Midbrain (tissue), 1 donor: Measurements from ENCODE around the gene SPHK2.
"Not testable (repeated sequence)": the region's sequence is repeated elsewhere in the genome, so short reads cannot be mapped to it uniquely, and the experiment has no call there.

ENCODE experiments used
- DNase-seq: peaks from one replicate; lab custom pipeline; 2025; lab: John Stamatoyannopoulos, UW

The SPHK2 gene

DNA sequence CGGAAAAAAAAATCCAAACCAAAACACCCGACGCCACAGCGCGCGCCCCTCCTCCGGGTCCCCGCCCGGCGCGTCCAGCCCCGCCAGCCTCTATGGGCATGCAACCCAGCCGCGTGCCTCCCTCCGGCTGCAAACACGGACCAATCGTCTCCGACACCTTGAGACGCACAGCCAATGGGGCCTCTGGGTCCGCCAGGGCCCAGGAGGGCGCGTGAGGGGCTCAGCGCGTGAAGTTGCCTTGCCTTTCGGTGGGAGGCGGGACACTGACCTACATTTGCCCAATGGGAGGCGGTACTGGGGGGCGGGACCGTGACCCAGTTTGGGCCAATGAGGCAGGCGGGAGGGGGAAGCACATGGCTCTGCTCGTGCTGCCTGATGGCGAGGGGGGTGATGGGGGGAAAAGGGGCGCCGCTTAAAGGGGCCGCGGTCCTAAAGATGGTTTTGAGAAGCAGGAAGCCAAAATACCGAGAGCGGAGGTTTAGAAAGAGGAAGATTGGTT, 18.2 kb downstream of the SPHK2 start:
- DNase-seq, result peak; percentile 99

DNA sequence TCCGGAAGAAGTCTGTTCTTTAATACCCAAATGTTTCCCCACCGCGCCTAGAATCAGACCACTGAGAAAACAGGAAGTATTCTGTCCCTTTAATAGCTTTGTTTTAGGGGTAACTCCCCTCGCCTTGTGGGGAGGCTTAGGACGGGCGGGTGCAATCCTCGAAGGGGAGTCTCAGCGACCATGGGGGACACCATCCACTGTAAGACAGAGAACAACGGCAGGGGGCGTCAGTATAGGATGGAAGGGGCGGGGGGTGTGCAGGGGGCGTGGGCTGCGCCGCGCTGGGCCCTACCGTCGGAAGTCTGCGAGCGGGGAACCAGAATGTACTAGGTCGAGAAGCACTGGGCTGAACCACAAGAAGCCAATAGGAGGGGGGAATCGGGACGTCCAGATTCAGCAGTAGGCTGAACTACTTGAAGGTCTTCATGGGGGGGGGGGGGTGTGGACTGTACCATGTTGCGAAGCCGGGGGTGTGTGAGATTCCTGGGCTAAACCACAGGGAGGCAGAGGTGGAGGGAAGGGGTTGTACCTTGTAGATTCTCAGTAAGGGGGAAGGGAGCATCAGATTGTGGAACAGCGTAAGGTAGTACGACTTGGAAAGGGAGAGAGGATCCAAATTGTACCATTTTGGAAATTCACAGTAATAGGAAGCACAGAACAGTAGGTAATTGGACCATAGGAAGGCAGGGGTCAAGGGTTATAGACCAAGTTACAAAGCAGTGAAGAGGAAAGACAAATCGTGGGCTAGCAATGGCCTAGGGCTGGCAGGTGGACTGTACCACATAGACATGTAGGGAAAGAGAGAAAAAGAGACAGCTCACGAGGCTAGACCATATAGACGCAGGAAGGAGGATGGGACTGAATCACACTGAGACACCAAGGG, 18.9 kb downstream of the SPHK2 start:
- peak; percentile 90 for DNase-seq

DNA sequence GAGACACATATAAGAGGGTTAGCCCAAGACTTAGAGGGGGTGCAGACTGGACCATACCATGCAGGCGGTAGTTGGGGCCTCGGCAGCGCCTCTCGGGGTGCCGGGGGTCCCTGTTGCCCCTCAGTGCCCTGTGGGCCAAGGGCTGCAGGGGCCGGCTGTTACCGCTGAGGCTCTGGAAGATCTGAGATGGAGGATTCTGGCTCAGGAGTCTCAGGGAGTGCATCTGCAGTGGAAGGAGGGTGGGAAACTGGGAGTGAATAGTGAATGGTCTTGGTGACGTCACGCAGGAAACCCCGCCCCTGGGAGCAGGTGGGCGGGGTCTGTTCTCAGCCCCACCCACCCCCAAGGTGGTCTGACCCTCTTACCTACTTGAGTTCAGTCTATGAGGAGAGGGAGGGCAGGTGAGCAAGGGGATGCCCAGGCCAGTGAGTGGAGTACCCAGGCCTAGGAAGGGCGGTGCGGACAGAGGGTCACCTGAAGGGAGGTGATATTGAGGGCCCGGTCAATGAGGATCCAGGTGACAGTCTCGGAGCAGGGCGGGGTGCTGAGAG, 19.6 kb downstream of the SPHK2 start:
- DNase-seq, result no peak

DNA sequence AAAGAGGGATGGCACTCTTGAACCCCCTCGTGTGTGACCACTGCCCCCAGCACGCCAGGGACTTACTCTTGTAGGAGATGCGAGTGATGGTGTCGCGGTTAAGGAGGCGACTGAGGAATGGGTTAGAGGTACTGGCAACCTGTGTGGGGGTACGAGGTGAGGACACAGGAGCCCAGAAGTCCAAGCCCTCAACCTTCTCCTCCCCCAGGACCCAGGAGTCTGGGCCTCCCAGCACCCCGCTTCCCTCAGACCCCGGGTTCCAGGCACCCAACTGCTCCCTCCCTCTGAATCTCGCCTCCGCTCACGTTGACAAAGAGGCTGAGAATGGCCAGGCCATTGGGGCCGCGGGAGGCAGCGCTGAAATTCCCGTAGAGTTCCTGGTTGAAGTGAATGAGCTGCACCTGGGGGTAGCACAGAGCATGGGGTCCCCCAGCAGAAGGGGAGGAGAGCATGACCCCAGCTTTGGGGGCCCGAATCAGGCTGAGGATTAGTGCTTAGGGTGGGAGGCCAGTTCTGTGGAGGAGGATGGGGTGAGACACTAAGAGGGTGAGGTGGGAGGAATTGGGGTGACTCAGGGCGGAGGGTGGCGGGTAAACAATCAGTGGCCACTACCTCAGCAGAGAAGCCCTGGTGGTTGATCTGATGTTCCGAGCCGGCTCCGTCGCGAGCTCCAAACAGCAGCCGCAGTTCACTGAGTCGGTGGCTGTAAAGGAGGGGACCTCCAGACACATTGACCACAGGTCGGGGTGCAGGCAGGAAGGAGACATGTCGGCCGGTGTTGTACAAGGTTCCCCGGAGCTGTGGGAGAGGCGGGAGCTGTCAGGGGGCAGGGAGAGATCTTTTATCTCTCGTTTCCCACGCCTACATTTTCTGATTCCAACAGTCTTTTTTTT, 20.4 kb downstream of the SPHK2 start:
- DNase-seq, result no peak

DNA sequence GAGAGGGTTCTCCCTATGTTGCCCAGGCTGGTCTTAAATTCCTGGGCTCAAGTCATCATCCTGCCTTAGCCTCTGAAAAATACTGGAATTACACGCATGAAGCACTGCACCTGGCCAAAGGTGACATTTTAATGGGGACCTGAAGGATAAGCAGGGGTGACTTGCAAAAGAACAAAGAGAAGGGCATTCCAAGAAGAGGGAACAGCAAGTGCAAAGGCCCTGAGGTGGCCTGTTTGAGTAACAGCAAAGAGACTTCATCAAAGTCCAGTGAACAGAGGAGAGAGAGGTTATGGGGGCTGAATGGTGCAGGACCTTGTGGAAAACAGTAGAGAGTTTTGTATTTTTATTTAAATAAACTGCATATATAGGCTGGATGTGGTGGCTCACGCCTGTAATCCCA, 22.5 kb downstream of the SPHK2 start:
- no peak for DNase-seq

DNA sequence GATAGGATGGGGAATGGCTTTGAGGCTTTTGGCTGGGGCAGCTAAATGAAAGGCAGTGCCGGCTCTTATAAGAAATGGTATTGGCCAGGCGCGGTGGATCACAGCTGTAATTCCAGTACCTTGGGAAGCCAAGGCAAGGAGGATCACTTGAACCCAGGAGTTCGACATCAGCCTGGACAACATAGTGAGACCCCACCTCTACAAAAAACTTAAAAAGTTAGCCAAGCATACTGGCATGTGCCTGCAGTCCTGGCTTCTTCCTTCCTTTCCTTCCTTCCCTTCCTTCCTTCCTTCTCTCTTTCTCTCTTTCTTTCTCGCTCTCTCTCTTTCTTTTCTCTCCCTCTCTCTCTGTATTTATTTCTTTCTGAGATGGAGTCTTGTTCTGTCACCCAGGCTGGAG, 23.6 kb downstream of the SPHK2 start:
- no peak for DNase-seq

DNA sequence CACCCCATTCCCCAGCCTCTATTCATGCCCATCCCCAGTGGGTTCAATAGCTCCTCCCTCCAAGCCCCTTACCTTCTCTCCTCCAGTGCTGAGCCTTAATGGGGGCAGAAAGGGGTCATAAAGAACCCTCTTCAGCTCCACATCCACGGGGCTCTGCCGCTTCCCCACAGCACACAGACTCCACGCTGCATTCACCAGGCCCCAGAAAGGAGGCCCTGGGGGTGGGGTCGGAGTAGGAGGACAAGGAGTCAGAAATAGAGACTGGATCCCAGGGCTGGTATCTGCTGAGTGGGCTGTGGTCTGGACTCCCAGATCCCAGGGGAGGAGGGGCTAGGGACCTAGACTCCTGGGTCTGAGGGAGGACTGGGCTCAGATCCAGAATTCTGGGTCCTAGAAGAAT, 25.0 kb downstream of the SPHK2 start:
- no peak for DNase-seq

DNA sequence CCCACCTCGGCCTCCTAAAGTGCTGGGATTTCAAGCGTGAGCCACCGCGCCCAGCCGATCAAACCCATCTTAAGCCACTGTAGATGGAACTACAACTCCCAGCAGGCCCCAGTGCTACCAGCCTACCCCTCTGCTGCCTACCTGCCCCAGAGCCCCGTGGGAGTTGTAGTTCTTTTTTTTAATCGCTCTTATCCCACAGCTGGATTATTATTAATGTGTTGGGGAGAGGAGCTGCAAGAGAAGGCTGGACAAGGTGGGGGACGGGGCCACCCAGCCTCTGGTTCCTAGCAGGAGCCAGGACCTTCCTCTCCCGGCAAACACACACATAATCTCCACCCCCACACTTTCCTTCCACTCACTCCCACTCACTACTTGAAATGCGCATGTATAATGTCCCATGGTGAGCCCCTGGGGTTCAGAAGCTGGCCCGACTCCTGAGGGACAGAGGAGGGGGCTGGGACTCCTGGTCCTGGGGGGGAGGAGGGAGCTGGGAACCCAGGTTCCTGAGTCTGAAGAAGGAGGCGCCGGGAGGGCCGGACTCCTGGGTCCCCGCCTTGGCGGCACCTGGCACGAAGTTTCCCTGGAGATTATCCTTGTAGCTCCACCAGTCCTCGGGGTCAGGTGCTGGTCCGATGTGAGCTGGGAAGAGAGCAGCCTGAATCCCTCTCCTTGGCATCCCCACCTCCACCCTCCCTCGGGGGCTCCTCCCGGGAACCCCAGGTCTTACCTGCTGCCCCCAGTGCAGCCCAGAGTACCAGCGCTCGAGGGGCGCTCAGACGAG, 25.7 kb downstream of the SPHK2 start:
- DNase-seq, result peak; percentile 82

DNA sequence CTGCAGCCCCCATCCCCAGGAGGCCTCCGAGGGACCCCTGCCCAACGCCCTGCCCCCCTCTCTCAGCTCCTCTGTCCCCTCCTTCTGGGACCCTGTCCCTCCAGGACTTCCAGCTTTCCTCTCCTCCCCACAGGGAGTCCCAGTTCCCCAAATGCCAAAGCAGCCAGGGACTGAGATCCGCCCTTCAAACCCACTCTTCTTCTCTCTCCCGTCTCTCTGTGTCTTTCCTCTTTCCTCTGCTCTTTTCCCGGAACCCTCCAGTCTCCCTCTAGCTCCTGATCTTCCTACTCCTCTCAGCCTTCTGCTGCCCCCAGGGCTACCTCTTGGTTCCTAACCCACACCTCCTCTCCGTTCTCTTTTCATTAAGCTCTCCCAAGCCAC, 26.3 kb downstream of the SPHK2 start:
- DNase-seq, result no peak

DNA sequence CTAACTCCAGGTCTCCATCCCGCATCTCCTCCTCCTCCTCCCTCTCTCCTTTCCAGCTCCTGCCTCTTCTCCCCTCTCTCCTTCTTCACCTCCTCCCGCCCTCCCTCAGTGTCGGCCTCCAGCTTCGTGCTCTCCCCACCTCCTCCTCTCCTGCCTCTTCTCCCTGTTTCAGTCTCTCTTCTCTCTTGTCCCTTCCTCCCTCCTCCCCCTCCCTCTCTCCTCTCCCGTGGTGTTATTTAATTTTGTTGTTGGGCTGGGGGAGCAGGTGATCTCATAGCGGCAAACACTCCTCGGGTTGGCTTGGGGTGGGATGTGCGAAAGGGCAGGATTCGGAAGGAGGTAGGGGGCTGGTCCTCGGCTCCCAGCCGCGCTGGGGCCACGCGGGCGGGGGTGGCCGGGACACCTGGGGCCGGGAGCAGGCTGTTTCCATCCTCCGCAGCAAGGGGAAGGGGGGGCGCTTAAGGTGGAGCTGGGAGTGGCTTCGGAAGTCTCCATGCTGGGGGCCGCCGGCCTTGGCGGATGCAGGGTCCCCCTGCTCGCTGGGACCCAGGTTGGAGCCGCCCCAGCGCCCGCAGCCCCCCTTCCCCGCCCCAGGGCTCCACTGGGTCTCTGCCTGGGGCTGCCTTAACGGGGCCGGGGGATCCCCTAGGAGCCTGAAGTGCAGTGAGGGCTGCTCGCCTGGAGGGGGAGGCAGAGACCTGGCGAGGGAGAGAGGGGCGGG, 26.9 kb downstream of the SPHK2 start, which contains the start of gene CA11:
CA11 (minus strand) TSS at position 187 of the 721 bp plus-strand sequence. CDS start 555 bp downstream, outside the sequence.
- DNase-seq, result peak; percentile 81

DNA sequence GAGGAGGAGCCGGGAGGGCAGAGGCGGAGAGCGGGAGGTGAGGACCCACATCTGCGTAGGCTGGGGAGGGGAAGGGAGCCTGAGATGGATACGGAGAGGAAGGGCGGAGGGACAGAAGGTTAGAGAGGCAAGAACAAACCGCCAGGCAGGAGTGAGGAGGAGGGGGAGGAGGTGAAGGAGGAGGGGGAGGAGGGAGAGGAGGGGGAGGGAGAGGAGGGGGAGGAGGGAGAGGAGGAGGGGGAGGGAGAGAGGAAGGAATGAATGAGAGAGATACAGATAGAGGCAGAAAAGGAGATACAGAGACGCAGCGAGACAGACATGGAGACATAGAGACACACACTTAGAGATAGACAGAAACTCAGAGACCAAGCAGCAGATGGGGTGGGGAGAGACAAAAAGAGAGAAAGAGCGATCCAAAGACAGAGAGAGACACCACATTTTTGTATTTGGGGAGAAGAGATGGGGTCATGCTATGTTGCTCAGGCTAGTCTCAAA, 27.5 kb downstream of the SPHK2 start:
- no peak for DNase-seq

DNA sequence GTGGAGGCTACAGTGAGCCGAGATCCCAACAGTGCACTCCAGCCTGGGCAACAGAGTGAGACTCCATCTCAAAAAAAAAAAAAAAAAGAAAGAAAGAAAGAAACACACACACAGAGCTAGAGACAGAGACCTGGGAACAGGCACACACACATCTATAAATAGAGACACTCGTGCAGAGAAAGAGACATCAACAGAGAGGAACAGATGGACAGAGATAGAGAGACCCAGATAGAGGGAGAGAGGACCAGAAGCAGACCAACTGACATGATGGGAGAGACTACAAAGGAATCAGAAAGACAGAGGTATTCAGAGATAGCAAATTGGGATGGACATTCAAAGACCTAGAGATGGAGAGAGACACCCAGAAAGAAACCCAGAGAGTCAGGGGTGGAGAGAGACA, 28.8 kb downstream of the SPHK2 start:
- no peak for DNase-seq

DNA sequence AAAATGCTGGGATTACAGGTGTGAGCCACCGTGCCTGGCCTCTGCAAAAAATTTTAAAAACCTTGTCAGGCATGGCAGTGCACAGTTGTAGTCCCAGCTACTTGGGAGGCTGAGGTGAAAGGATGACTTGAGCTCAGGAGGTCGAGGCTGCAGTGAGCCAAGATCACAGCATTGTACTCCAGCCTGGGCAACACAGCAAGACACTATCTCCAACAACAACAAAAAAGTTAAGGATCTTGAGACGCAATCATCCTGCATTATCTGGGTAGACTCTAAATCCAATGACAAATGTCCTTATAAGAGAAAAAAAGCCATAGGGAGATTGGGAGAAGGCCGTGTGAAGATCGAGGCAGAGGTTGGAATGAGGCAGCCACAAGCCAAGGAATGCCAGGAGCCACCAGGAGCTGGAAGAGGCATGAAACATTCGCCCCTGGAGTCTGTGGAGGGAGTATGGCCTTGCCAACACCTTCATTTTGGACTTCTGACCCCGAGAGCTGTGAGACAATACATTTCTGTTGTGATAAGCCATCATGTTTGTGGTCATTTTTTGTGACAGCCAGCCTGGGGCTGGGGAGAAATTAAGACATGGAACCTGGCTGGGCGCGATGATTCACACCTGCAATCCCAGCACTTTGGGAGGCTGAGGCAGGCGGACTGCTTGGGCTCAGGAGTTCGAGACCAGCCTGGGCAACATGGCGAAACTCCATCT, 31.8 kb downstream of the SPHK2 start:
- DNase-seq, result no peak

DNA sequence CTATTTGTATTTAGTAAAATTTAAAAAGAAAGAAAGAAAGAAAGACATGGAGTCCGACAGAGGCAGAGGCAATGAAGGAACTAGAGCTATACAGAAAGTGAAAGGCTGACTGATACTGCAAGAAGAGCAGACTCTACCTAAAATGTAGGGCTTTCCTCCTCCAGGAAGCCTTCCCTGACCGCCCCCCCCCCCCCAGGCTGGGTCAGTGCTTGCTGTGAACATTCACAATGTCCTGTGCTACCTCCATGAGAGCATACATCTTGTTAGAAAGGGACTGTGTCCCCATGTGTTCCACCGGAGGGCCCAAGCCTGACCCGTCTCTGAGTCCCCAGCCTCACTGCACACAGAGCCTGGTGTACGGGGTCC, 32.4 kb downstream of the SPHK2 start:
- DNase-seq, result no peak

DNA sequence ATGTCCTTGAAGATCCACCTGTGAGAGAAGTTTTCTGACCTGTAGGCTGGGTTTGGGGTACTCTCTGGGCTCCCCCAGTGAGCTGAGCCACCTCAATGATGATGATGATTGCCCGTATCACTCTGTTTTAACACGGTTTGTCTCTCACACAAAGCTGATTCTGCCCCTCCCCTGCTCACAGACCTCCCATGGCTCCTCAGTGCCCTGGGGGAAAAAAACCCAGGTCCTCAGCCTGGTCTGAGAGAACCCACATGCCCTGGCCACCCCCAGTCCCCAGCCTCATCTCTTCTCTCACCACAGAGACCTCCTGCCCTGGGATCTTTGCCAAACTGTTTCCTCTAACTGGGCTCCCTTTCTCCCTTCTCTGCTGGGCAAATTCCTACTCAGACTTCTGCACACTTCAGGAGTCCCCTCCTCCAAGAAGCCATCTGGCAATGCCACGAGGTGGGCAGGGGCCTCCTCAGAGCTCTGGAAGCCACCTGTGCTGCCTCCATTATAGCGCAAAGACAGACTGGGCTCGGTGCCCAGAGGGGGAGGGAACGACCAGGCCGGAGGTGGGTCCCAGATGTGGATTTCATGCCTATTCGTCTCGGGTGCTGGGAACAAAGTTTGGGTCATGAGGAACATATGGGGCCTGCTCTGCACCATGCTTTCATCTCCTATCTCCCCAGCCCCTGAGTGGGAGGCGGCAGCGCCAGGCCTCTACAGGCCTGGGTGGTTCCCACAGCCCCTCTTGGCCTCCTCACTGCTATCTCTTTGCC, 35.2 kb downstream of the SPHK2 start:
- no peak for DNase-seq

DNA sequence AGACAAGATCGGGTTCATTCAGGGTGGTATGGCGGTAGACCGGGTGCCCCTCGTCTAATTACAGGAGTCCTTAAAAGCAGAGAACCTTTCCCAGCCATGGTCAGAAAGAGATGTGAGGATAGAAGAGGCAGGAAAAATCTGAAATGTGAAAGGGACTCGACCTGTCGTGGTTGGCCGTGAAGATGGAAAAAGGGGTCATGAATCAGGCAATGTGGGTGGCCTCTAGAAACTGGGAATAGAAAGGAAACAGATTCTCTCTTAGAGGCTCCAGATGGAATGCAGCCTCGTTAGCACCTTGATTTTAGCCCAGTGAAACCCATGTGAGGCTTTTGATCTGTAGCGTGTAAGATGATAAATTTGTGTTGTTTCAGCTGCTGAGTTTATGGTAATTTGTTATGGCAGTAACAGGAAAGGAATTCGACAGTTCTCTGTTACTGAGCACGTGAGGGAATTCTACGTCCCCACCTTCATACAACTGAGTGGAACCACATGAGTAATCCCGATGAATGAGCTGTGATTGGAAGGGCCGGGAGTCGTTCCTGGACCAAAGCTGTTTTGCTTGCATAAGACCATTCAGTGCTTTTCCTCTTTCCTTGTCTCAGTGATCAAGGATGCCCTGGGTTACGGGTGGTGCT, 37.7 kb downstream of the SPHK2 start:
- DNase-seq, result no peak

DNA sequence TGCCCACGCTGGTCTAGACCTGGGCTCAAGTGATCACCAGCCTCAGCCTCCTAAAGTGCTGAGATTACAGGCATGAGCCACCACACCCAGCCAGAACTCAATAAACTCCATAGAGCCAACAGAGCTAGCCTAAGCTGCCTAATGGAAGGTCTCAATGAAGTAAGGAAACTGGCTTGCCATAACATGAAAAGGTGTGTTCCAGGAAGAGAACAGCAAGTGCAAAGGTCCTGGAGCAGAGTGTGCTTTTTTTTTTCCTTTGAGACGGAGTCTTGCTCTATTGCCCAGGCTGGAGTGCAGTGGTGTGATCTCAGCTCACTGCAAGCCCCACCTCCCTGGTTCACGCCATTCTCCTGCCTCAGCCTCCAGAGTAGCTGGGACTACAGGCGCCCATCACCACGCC, 38.5 kb downstream of the SPHK2 start:
- not testable (repeated sequence) for DNase-seq

DNA sequence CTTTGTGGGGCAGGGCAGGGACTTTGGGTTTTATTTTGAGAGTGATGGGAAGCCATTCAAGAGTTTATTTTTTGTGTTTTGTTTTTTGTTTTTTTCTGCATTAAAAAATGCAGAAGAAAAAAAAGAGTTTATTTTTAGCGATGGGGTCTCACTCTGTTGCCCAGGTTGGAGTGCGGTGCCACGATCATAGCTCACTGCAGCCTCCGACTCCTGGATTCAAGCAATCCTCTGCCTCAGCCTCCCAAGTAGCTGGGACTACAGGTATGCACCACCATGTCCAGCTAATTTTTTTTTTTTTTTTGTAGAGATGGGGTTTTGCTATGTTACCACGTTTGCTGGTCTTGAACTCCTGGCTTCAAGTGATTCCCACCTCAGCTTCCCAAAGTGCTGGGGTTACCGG, 39.2 kb downstream of the SPHK2 start:
- DNase-seq, result no peak

DNA sequence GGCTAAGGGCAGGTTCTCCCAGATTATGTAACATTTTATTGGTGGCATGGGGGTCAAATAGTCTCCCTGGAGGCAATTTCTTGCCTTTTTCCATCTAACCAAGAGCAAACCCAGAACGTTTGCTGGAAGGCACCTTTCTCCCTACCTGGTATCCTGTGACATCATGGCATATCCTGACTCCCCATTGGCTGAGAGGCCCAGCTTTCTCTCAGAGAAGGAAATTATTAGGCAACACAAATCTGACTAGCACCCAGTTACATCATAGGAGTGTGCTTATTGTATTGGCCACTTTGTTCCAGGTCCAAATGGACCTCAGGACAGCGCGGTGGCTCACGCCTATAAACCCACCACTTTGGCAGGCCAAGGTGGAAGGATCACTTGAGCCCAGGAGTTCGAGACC, 40.5 kb downstream of the SPHK2 start:
- DNase-seq, result peak; percentile 20
